AG04449 (cell line): Measurements from ENCODE around the gene TXNRD1.
A peak's percentile ranks its signal among the peaks of the same experiment; 100 is the strongest.

Experiments used
- CTCF ChIA-PET: fragments of 350-600 bp; formaldehyde crosslinking; extraction: SDS; loops from one replicate; lab custom pipeline; 2021; ENCODE audit warnings: antibody characterized with exemption; lab: Yijun Ruan, JAX
- POLR2A ChIA-PET: fragments of 400-600, 350-600 bp; formaldehyde crosslinking; extraction: SDS; loops from one replicate; lab custom pipeline; 2020; ENCODE audit warnings: antibody characterized with exemption, inconsistent platforms; lab: Yijun Ruan, JAX
- DNase-seq: peaks from one replicate; pipeline ENCODE4 v3.0.0-alpha.2; 2010; ENCODE audit warnings: low read depth, low spot score
- H3K4me3 ChIP-seq: 2 replicates; pipeline ENCODE4 v1.5.1; 2011; ENCODE audit warnings: low read depth, mild to moderate bottlenecking, control low read depth, low read length
- TF ChIP-seq, protein P1 (sequence below): IDR thresholded peaks from one replicate; pipeline ENCODE4 v1.5.1; 2011; ENCODE audit warnings: mild to moderate bottlenecking, moderate library complexity, low read length, control low read depth, inconsistent platforms; ENCODE audit not compliant: insufficient read depth; ENCODE audit errors: missing control alignments

The TXNRD1 gene

GRCh38 chr12:104215638-104216297 is at the start of gene TXNRD1:
TSS of gene TXNRD1 (plus strand) at chr12:104215779. CDS start at chr12:104215803, 24 bp downstream.
- no peak for DNase-seq
- peak within 1 kb of the TSS; percentile 52 for H3K4me3 ChIP-seq
- CTCF ChIA-PET: interaction anchor here (0.6 to 2.3 kb wide), 11 partner anchors 10 to 120 kb away, joined by 3 to 8 read pairs (median 6); no protein-coding TSS in a partner anchor
- POLR2A ChIA-PET: interaction anchor here (1.0 kb wide), 1 partner anchor 72 kb away, joined by 5 read pairs; no protein-coding TSS in a partner anchor
- TF ChIP-seq, protein P1, sequence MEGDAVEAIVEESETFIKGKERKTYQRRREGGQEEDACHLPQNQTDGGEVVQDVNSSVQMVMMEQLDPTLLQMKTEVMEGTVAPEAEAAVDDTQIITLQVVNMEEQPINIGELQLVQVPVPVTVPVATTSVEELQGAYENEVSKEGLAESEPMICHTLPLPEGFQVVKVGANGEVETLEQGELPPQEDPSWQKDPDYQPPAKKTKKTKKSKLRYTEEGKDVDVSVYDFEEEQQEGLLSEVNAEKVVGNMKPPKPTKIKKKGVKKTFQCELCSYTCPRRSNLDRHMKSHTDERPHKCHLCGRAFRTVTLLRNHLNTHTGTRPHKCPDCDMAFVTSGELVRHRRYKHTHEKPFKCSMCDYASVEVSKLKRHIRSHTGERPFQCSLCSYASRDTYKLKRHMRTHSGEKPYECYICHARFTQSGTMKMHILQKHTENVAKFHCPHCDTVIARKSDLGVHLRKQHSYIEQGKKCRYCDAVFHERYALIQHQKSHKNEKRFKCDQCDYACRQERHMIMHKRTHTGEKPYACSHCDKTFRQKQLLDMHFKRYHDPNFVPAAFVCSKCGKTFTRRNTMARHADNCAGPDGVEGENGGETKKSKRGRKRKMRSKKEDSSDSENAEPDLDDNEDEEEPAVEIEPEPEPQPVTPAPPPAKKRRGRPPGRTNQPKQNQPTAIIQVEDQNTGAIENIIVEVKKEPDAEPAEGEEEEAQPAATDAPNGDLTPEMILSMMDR: peak; percentile 87

- H3K4me3 ChIP-seq: no peak overlapping the region
- no peak for DNase-seq
- POLR2A ChIA-PET: no interaction called here
- TF ChIP-seq, protein P1: no peak
- CTCF ChIA-PET: interaction anchor here (1.2 to 1.9 kb wide), 3 partner anchors 10 to 57 kb away, joined by 3 to 6 read pairs (median 4); no protein-coding TSS in a partner anchor
Observed at GRCh38 chr12:104165801-104166200, 49.8 kb upstream of the TXNRD1 start.

DNA sequence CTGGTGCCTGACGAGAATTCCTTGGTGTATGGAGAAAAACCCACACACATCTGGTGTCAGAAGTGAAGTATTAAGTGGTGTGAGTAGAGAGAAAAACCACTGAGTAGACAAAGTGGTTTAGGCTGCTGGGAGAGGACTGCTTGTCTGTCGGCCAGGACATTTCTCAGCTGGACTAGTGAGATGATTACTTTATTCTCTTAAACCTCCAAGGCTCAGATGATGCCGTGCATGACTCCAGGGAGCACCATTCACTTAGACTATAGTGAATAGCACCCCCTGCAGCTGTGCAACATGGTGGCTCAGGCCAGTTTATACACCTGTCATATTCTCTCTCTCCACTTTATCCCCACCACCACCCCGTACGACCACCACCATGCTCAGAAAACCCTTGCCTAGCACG is 49.1 kb upstream of the TXNRD1 start:
- no peak for DNase-seq
- CTCF ChIA-PET: interaction anchor here (0.7 to 1.9 kb wide), 5 partner anchors 9 to 57 kb away, joined by 3 to 6 read pairs (median 3); no protein-coding TSS in a partner anchor
- POLR2A ChIA-PET: no interaction called here
- no peak overlapping the region for H3K4me3 ChIP-seq
- TF ChIP-seq, protein P1: no peak

GRCh38 chr12:104167519-104168458 is 47.8 kb upstream of the TXNRD1 start:
- no peak overlapping the region for H3K4me3 ChIP-seq
- POLR2A ChIA-PET: no interaction called here
- DNase-seq: no peak
- TF ChIP-seq, protein P1: no peak
- CTCF ChIA-PET: interaction anchor here (0.6 to 1.2 kb wide), 3 partner anchors 10 to 170 kb away, joined by 3 to 4 read pairs (median 3); no protein-coding TSS in a partner anchor

DNA sequence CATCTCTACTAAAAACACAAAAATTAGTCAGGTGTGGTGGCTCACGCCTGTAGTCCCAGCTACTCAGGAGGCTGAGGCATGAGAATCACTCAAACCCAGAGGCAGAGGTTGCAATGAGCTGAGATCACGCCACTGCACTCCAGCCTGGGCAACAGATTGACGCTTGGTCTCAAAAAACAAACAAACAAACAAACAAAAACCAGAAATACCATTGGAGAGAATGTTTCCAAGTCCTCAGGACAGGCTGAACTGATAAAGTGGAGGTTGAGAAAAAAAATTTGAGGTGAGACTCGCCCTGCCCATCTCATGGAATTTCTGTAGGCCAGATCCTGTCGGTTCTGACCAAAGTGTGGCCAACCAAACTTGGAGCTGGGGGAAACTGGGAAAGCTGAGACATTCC is 47.0 kb upstream of the TXNRD1 start:
- ChIA-PET CTCF (no interaction called here), POLR2A (no interaction called here)
- no peak for DNase-seq
- no peak overlapping the region for H3K4me3 ChIP-seq
- TF ChIP-seq, protein P1: no peak
